H1 (cell line): ENCODE results near the gene NSG2. TPM values are rescaled to one million over a fixed set of nuclear protein-coding genes. Genes with fewer than 3 reads are reported as not detected.

Experiments used
- E2F6 ChIP-seq: IDR thresholded peaks from 2 replicates; pipeline ENCODE4 v1.6.1; 2012; ENCODE audit warnings: inconsistent platforms
- GABPA ChIP-seq: IDR thresholded peaks from 2 replicates; pipeline ENCODE4 v1.6.1; 2011; ENCODE audit warnings: mild to moderate bottlenecking, low read length, moderate library complexity, borderline replicate concordance; ENCODE audit not compliant: insufficient read depth
- SP1 ChIP-seq: IDR thresholded peaks from 2 replicates; pipeline ENCODE4 v1.6.1; 2011; ENCODE audit warnings: low read depth, low read length
- TCF12 ChIP-seq: IDR thresholded peaks from 2 replicates; pipeline ENCODE4 v1.6.1; 2011; ENCODE audit warnings: low read depth, mild to moderate bottlenecking, low read length
- ZNF274 ChIP-seq: IDR thresholded peaks from 2 replicates; pipeline ENCODE4 v1.7.0; 2012; ENCODE audit warnings: low read length, borderline replicate concordance; ENCODE audit errors: extremely low read depth
- polyA plus RNA-seq, 7 experiments: library from polyadenylated mRNA; depleted of rRNA in 3 of 7; stranded (reverse) in 5 of 7; unstranded in 2 of 7; fragments of >200 nt in 5 of 7; fragments of 200-250 nt in 2 of 7; gene quantifications; 1 replicate in 5 of 7; 2 replicates in 1 of 7; 4 replicates in 1 of 7; pipeline versions ENCODE4 v1.2.1 to v1.2.3, GENCODE V29; 2011 to 2013; ENCODE audit warnings: missing spikeins in 2 of 7, mixed read lengths in 2 of 7
- total RNA-seq: library from RNA; stranded (reverse); fragmentation: NEBNext Ultra II Directional; extraction: Animal tissue kit (Norgen Biotek cat#: 25700); gene quantifications from 2 replicates; pipeline ENCODE4 v1.2.1, GENCODE V29; 2021

NSG2 gene
- total and polyA plus RNA-seq, 2 of the 8 experiments (the other 6 are each of a cell fraction or from before 2014, with no cell fraction given) = 0.56 to 0.78 TPM

DNA sequence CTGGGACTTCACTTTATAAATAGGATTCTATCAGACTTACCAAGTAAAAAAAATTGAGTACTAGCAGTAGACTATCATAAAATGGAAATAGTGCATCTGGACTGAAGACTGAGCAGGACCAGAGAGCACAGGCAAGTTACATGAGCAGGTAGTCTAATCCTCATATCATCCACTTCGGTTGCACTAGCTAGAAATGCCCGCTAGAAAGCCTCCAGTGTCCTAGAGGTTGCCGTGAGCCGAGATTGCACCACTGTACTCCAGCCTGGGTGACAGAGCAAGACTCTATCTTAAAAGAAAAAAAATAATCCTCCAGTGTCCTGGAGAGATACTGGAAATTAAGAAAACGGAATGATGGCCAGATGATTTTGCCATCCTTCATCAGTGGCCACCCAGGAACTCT, 36.6 kb upstream of the NSG2 start (continued):
- TF ChIP-seq ZNF274 (no peak), SP1 (no peak), TCF12 (no peak), E2F6 (no peak), GABPA (no peak)
